Measurements from ENCODE around the gene LOC128125822.

The LOC128125822 gene

DNA sequence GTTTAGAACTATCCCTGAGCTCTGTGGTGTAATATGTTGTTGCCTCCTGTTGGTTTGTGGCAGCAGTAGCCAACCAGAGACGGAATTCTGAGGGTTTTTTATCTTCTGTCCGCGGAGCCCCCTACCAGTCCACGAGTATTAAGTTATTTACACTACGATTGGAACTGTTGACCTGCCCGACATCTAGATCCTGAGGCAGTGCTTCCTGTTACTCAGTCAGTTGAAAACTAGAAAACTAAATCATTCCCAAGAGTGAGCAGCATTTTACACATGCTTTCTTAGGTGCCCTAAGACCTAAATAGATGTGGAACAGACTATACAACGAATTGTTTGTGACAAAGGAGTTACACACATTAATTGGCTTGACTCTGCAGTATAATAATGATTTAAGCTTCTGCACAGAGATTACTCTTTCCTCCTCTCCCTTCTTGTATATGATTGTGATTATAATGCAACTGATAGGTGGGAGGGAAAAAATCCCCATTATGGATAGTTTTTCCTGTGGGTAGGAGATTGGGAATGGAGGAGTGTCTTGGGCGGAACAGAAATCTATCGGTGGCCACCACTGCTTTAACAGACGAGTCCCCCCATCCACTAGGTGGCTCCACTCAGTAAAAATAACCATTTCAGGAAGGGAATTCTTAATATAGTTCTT lies 1.7 kb downstream of the LOC128125822 start:
- Histone ChIP-seq H3K27me3 (ENCODE audit: low read depth, low read length) (no peaks in the 10 kb centered on the region), H3K36me3 (ENCODE audit: control insufficient read depth in 1 of 2, insufficient read depth in 2 of 2, low read length in 2 of 2) (peaks cover 23 to 25% of the 10 kb centered on the region in 2 donors), H3K9me3 (ENCODE audit: control insufficient read depth in 1 of 2, low read length in 2 of 2) (no peaks in the 10 kb centered on the region), H3K4me1 (ENCODE audit: control insufficient read depth in 1 of 2, insufficient read depth in 2 of 2, low read length in 2 of 2) (peaks cover 4 to 6% of the 10 kb centered on the region in 2 donors), H3K4me3 (ENCODE audit: low read depth in 1 of 2, low read length in 2 of 2) (peak overlapping the region; percentile 87 to 90), H3K27ac (ENCODE audit: low read length) (peak overlapping the region; percentile 98)

DNA sequence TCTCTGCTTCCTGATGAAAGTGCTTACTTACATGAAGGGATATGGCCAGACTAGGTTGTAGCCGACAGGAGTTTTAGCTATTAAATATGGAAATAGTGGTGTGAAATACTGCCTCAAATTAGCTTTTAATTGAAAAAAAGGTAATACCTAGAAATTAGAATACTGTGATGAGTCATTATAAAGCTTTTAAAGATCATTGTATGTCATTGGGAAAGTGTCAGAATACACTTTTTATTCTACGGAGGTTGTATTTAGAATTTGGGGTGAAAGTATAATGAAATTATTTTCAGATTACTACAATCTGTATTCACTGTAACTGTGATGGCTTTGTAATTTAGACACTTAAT lies 2.2 kb downstream of the LOC128125822 start:
- H3K4me3 ChIP-seq (ENCODE audit: low read depth in 1 of 2, low read length in 2 of 2) = peak overlapping the region; percentile 87 to 90

DNA sequence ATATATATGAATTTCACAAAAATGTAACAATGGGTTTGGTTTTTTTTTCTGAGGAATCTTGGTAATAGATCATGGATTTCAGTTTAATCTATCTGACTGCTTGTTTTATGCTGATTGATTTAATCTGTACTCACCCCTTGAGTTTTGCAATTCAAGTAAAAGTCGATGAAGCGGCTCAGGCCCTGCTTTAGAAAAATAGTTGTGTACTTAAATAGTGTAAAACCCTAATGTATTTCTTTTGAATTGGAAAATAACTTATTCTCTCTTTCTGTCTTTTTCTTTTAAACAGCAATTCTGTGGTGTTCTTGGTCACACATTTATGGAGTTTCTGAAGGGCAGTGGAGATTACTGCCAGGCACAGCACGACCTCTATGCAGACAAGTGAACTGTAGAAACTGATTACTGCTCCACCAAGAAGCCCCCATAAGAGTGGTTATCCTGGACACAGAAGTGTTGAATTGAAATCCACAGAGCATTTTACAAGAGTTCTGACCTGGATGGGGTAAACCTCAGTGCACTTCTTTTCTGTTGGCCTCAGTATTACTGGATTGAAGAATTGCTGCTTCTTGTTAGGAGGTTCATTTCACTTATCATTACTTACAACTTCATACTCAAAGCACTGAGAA lies 4.0 kb downstream of the LOC128125822 start:
- Histone ChIP-seq H3K4me3 (ENCODE audit: low read depth in 1 of 2, low read length in 2 of 2) (no peak overlapping the region), H3K36me3 (ENCODE audit: control insufficient read depth in 1 of 2, insufficient read depth in 2 of 2, low read length in 2 of 2) (peaks cover 40 to 44% of the 10 kb centered on the region in 2 donors), H3K27ac (ENCODE audit: low read length) (no peak overlapping the region), H3K27me3 (ENCODE audit: low read depth, low read length) (no peaks in the 10 kb centered on the region), H3K9me3 (ENCODE audit: control insufficient read depth in 1 of 2, low read length in 2 of 2) (no peaks in the 10 kb centered on the region), H3K4me1 (ENCODE audit: control insufficient read depth in 1 of 2, insufficient read depth in 2 of 2, low read length in 2 of 2) (peaks cover 4 to 6% of the 10 kb centered on the region in 2 donors)

More for the DNA sequence above, 2.2 kb downstream of the LOC128125822 start:
- Histone ChIP-seq H3K4me1 (ENCODE audit: control insufficient read depth in 1 of 2, insufficient read depth in 2 of 2, low read length in 2 of 2) (peaks cover 4 to 6% of the 10 kb centered on the region in 2 donors), H3K36me3 (ENCODE audit: control insufficient read depth in 1 of 2, insufficient read depth in 2 of 2, low read length in 2 of 2) (peaks cover 28 to 30% of the 10 kb centered on the region in 2 donors), H3K27me3 (ENCODE audit: low read depth, low read length) (no peaks in the 10 kb centered on the region), H3K9me3 (ENCODE audit: control insufficient read depth in 1 of 2, low read length in 2 of 2) (no peaks in the 10 kb centered on the region), H3K27ac (ENCODE audit: low read length) (peak overlapping the region; percentile 98)

DNA sequence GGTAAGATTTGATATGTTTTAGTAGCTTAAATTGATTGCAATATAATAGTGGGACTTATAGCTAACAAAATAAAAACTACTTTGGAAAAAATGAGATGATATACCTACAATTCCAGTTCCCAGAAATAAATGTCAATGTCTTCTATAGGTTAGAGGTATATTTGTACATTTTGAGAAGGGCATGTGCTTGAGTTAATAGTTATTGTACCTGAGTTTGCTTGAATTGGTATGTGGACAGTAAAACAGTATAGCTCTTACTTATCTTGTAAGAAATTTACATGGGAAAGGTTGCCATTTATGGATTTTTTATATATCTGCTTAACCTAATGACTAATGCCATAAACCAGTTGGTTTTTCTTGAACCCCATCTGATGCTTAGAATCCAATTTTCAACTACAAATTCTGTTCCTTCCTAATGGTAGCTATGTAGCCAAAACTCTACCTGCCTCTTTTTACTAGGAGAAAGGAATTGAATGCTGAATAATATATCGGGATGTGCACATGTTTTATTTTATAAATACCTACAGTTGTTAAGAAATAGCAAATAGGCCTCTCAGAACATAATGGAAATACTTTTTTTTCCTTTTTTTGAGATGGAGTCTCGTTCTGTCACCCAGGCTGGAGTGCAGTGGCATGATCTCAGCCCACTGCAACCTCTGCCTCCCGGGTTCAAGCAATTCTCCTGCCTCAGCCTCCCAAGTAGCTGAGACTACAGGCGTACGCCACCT lies 4.9 kb downstream of the LOC128125822 start:
- Histone ChIP-seq H3K27me3 (ENCODE audit: low read depth, low read length) (no peaks in the 10 kb centered on the region), H3K4me1 (ENCODE audit: control insufficient read depth in 1 of 2, insufficient read depth in 2 of 2, low read length in 2 of 2) (peaks cover 4 to 6% of the 10 kb centered on the region in 2 donors), H3K27ac (ENCODE audit: low read length) (no peak overlapping the region), H3K9me3 (ENCODE audit: control insufficient read depth in 1 of 2, low read length in 2 of 2) (no peaks in the 10 kb centered on the region), H3K36me3 (ENCODE audit: control insufficient read depth in 1 of 2, insufficient read depth in 2 of 2, low read length in 2 of 2) (peaks cover 40 to 44% of the 10 kb centered on the region in 2 donors), H3K4me3 (ENCODE audit: low read depth in 1 of 2, low read length in 2 of 2) (no peak overlapping the region)

DNA sequence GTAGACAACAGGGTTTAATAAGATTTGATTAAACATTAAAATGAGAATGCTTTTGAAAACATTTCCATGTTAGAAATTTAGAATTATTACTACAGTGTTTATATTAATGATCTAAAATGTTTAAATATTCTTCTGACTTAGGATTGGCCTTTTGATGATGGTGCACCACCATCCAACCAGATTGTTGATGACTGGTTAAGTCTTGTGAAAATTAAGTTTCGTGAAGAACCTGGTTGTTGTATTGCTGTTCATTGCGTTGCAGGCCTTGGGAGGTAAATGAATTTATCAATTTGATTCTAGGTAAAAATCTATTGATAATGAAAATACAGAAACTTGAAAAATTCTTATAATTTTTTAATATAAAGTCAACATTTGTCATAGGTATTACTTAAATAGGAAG lies 6.5 kb downstream of the LOC128125822 start:
- H3K27ac ChIP-seq (ENCODE audit: low read length) = no peak overlapping the region
- H3K36me3 ChIP-seq (ENCODE audit: control insufficient read depth in 1 of 2, insufficient read depth in 2 of 2, low read length in 2 of 2) = peaks cover 43 to 47% of the 10 kb centered on the region in 2 donors
- H3K9me3 ChIP-seq (ENCODE audit: control insufficient read depth in 1 of 2, low read length in 2 of 2) = no peaks in the 10 kb centered on the region
- H3K27me3 ChIP-seq (ENCODE audit: low read depth, low read length) = no peaks in the 10 kb centered on the region
- H3K4me3 ChIP-seq (ENCODE audit: low read depth in 1 of 2, low read length in 2 of 2) = no peak overlapping the region
- H3K4me1 ChIP-seq (ENCODE audit: control insufficient read depth in 1 of 2, insufficient read depth in 2 of 2, low read length in 2 of 2) = peaks cover 4 to 6% of the 10 kb centered on the region in 2 donors

DNA sequence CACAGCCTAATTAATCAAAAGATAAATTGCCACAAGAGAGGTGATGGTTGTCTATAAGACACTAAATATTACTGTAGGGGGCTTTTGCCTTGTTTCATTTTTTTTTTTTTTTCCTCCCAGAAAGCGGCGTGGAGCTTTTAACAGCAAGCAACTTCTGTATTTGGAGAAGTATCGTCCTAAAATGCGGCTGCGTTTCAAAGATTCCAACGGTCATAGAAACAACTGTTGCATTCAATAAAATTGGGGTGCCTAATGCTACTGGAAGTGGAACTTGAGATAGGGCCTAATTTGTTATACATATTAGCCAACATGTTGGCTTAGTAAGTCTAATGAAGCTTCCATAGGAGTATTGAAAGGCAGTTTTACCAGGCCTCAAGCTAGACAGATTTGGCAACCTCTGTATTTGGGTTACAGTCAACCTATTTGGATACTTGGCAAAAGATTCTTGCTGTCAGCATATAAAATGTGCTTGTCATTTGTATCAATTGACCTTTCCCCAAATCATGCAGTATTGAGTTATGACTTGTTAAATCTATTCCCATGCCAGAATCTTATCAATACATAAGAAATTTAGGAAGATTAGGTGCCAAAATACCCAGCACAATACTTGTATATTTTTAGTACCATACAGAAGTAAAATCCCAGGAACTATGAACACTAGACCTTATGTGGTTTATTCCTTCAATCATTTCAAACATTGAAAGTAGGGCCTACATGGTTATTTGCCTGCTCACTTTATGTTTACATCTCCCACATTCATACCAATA lies 7.8 kb downstream of the LOC128125822 start:
- Histone ChIP-seq H3K4me1 (ENCODE audit: control insufficient read depth in 1 of 2, insufficient read depth in 2 of 2, low read length in 2 of 2) (peaks cover 0 to 6% of the 10 kb centered on the region in 2 donors), H3K4me3 (ENCODE audit: low read depth in 1 of 2, low read length in 2 of 2) (no peak overlapping the region), H3K27me3 (ENCODE audit: low read depth, low read length) (no peaks in the 10 kb centered on the region), H3K27ac (ENCODE audit: low read length) (no peak overlapping the region), H3K9me3 (ENCODE audit: control insufficient read depth in 1 of 2, low read length in 2 of 2) (no peaks in the 10 kb centered on the region), H3K36me3 (ENCODE audit: control insufficient read depth in 1 of 2, insufficient read depth in 2 of 2, low read length in 2 of 2) (peaks cover 47% of the 10 kb centered on the region in 2 donors)

DNA sequence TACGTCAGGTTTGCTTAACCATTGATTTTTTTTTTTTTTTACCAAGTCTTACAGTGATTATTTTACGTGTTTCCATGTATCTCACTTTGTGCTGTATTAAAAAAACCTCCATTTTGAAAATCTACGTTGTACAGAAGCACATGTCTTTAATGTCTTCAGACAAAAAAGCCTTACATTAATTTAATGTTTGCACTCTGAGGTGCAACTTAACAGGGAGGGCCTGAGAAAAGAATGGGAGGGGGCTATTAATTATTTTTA lies 8.4 kb downstream of the LOC128125822 start:
- Histone ChIP-seq H3K36me3 (ENCODE audit: control insufficient read depth in 1 of 2, insufficient read depth in 2 of 2, low read length in 2 of 2) (peaks cover 47% of the 10 kb centered on the region in 2 donors), H3K27me3 (ENCODE audit: low read depth, low read length) (no peaks in the 10 kb centered on the region), H3K4me3 (ENCODE audit: low read depth in 1 of 2, low read length in 2 of 2) (no peak overlapping the region), H3K27ac (ENCODE audit: low read length) (no peak overlapping the region), H3K9me3 (ENCODE audit: control insufficient read depth in 1 of 2, low read length in 2 of 2) (no peaks in the 10 kb centered on the region), H3K4me1 (ENCODE audit: control insufficient read depth in 1 of 2, insufficient read depth in 2 of 2, low read length in 2 of 2) (peaks cover 0 to 6% of the 10 kb centered on the region in 2 donors)

DNA sequence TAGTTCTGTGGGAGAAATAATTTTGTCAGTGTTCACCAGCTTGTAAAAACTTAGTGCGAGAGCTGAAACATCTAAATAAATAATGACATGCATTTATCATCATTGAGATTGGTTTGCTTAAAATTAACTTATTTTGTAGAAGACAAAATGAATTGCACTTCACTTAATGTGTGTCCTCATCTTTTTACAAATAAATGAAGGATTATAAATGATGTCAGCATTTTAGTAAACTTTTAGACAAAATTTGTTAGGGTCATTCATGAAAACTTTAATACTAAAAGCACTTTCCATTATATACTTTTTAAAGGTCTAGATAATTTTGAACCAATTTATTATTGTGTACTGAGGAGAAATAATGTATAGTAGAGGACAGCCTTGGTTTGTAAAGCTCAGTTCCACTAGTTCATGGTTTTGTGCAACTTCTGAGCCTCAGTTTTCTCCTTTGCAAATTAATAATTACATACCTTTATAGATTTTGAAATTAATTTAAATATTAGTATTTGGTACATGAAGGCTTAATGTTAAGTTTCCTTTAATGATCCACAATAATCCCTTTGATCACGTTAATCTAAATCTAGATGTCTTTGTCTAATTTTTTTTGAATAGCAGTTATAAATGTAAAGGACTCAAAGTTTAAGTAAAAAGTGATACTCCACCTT lies 9.2 kb downstream of the LOC128125822 start:
- H3K36me3 ChIP-seq (ENCODE audit: control insufficient read depth in 1 of 2, insufficient read depth in 2 of 2, low read length in 2 of 2) = peaks cover 44 to 47% of the 10 kb centered on the region in 2 donors
- no peaks in the 10 kb centered on the region for H3K27me3 ChIP-seq (ENCODE audit: low read depth, low read length)
- peaks cover 0 to 2% of the 10 kb centered on the region in 2 donors for H3K4me1 ChIP-seq (ENCODE audit: control insufficient read depth in 1 of 2, insufficient read depth in 2 of 2, low read length in 2 of 2)
- H3K27ac ChIP-seq (ENCODE audit: low read length) = no peak overlapping the region
- H3K4me3 ChIP-seq (ENCODE audit: low read depth in 1 of 2, low read length in 2 of 2) = no peak overlapping the region
- no peaks in the 10 kb centered on the region for H3K9me3 ChIP-seq (ENCODE audit: control insufficient read depth in 1 of 2, low read length in 2 of 2)

DNA sequence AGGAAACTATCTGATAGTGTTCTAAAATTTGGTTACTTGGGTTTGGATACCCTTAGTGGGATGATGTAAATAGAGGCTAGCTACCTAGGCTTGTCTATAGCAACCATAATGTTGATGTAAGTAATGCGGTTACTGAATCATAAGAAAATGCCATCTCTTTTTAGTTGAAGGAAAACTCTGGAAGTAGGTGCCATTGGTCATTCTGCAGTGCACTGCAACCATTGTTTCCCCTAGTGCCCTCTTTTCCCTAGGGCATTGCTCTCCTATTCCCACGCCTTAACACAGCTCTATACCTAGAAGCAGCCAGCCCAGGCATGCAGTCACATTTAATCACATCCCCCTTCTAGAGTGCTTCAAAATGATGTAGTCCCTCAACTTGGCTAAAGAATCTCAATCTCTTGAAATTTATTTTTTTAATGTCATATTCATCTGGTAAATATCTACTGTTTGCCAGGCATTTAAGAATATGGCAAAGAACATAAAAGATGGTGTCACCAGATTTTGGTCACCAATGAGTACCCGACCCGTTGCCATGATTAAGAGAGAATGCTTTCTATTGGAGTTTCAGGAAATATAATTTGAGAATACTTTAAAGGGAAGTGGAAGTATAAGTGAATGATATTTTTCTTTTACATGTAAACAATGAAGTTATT lies 10.4 kb downstream of the LOC128125822 start:
- no peaks in the 10 kb centered on the region for H3K4me1 ChIP-seq (ENCODE audit: control insufficient read depth in 1 of 2, insufficient read depth in 2 of 2, low read length in 2 of 2)
- no peaks in the 10 kb centered on the region for H3K27me3 ChIP-seq (ENCODE audit: low read depth, low read length)
- H3K27ac ChIP-seq (ENCODE audit: low read length) = no peak overlapping the region
- no peak overlapping the region for H3K4me3 ChIP-seq (ENCODE audit: low read depth in 1 of 2, low read length in 2 of 2)
- peaks cover 34 to 39% of the 10 kb centered on the region in 2 donors for H3K36me3 ChIP-seq (ENCODE audit: control insufficient read depth in 1 of 2, insufficient read depth in 2 of 2, low read length in 2 of 2)
- H3K9me3 ChIP-seq (ENCODE audit: control insufficient read depth in 1 of 2, low read length in 2 of 2) = no peaks in the 10 kb centered on the region

DNA sequence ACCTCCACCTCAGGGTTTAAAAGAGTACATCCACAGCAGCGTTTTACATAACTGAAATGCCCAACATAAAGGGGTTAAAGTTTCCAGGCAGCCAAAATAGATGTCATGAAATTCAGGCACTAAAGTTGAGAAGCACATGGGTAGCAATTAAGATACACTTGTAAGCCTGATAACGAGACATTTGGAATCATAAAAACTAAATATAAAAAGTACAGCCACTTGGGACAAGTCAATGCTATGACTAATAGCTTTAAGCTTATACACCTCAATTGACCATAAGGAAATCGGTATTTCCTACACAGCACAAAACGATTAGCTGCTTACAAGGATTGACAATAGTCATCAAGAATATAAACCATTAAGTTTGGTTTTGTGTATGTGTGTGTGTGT lies 11.8 kb downstream of the LOC128125822 start:
- Histone ChIP-seq H3K36me3 (ENCODE audit: control insufficient read depth in 1 of 2, insufficient read depth in 2 of 2, low read length in 2 of 2) (peaks cover 21 to 32% of the 10 kb centered on the region in 2 donors), H3K27me3 (ENCODE audit: low read depth, low read length) (no peaks in the 10 kb centered on the region), H3K9me3 (ENCODE audit: control insufficient read depth in 1 of 2, low read length in 2 of 2) (no peaks in the 10 kb centered on the region), H3K27ac (ENCODE audit: low read length) (no peak overlapping the region), H3K4me1 (ENCODE audit: control insufficient read depth in 1 of 2, insufficient read depth in 2 of 2, low read length in 2 of 2) (no peaks in the 10 kb centered on the region), H3K4me3 (ENCODE audit: low read depth in 1 of 2, low read length in 2 of 2) (no peak overlapping the region)

Measured in muscle layer of duodenum (tissue), 2 donors.